Uterus (tissue), 2 donors: ENCODE measurements around the gene RTEL1.

Experiments
- CTCF ChIP-seq, 4 experiments: fragments of 200-600 bp in 2 of 4; fragments of 450-650 bp in 2 of 4; sonication (generic) in 2 of 4; IDR thresholded peaks; one replicate each; pipeline ENCODE4 v1.5.1; 2016 to 2019; ENCODE audit warnings: antibody characterized with exemption in 4 of 4, mild to moderate bottlenecking in 2 of 4, moderate library complexity in 1 of 4
- POLR2A ChIP-seq, 2 donors: fragments of 450-650 bp; IDR thresholded peaks; one replicate each; pipeline ENCODE4 v1.6.1; 2016; ENCODE audit warnings: antibody characterized with exemption in 2 of 2, mild to moderate bottlenecking in 1 of 2, moderate library complexity in 1 of 2

- TF ChIP-seq CTCF (IDR thresholded peaks at IDR 0.05): no peak
- TF ChIP-seq POLR2A (IDR thresholded peaks at IDR 0.05): no peak
These were observed 17.7 kb downstream of the RTEL1 start for GRCh38 chr20:63675681-63676368.
